ENCODE data around the gene GNB1L.

The GNB1L gene

GRCh38 chr22:19758896-19759426 lies 95.7 kb downstream of the GNB1L start:
- no peak for FAIRE-seq

GRCh38 chr22:19757985-19758895 lies 96.4 kb downstream of the GNB1L start:
- FAIRE-seq = no peak

- no peak for FAIRE-seq
Observed at GRCh38 chr22:19757140-19757984, 97.3 kb downstream of the GNB1L start.

- FAIRE-seq = no peak
Observed at GRCh38 chr22:19756288-19757128, 98.2 kb downstream of the GNB1L start.

GRCh38 chr22:19755722-19756287 lies 98.9 kb downstream of the GNB1L start:
- no peak for FAIRE-seq

- no peak for FAIRE-seq
Observed at GRCh38 chr22:19755145-19755710, 99.4 kb downstream of the GNB1L start.

- no peak for FAIRE-seq
Observed at GRCh38 chr22:19754701-19755144, 100.0 kb downstream of the GNB1L start.

- FAIRE-seq = no peak
Observed at GRCh38 chr22:19753996-19754700, 100.5 kb downstream of the GNB1L start.

GRCh38 chr22:19753090-19753842 lies 101.4 kb downstream of the GNB1L start:
- FAIRE-seq = no peak

- FAIRE-seq = no peak
Observed at GRCh38 chr22:19751497-19752245, 103.0 kb downstream of the GNB1L start.

GRCh38 chr22:19750507-19751490 lies 103.9 kb downstream of the GNB1L start:
- no peak for FAIRE-seq

- FAIRE-seq = no peak
Observed at GRCh38 chr22:19749876-19750275, 104.8 kb downstream of the GNB1L start.

- no peak for FAIRE-seq
Observed at GRCh38 chr22:19748991-19749664, 105.5 kb downstream of the GNB1L start.

GRCh38 chr22:19748139-19748538 lies 106.5 kb downstream of the GNB1L start:
- FAIRE-seq = no peak

- no peak for FAIRE-seq
Observed at GRCh38 chr22:19747551-19747950, 107.1 kb downstream of the GNB1L start.

GRCh38 chr22:19746726-19747125 lies 107.9 kb downstream of the GNB1L start:
- no peak for FAIRE-seq

All from G401.6 (cell line).